CD4-positive, alpha-beta T cell treated with Interleukin-17A for 1 hour (primary cell): ENCODE data around the gene RASA3.
A peak's percentile ranks its signal among the peaks of the same experiment; 100 is the strongest.
"Not testable (repeated sequence)": the region's sequence is repeated elsewhere in the genome, so short reads cannot be mapped to it uniquely, and the experiment has no call there.

Experiments used
- DNase-seq: peaks from one replicate; pipeline ENCODE4 v3.0.0-alpha.2; 2020

RASA3 gene

GRCh38 chr13:114077933-114078325, 54.5 kb downstream of the RASA3 start:
- no peak for DNase-seq

- DNase-seq = no peak
Measured at GRCh38 chr13:114077099-114077932, 55.1 kb downstream of the RASA3 start.

- DNase-seq = no peak
Measured at GRCh38 chr13:114076329-114077090, 55.9 kb downstream of the RASA3 start.

GRCh38 chr13:114075811-114076210, 56.6 kb downstream of the RASA3 start:
- DNase-seq = not testable (repeated sequence)

GRCh38 chr13:114074671-114075315, 57.6 kb downstream of the RASA3 start:
- no peak for DNase-seq

GRCh38 chr13:114073881-114074612, 58.4 kb downstream of the RASA3 start:
- DNase-seq = no peak

GRCh38 chr13:114072421-114072820, 60.0 kb downstream of the RASA3 start:
- no peak for DNase-seq

- no peak for DNase-seq
Measured at GRCh38 chr13:114071991-114072390, 60.4 kb downstream of the RASA3 start.

GRCh38 chr13:114071410-114071809, 61.0 kb downstream of the RASA3 start:
- no peak for DNase-seq

GRCh38 chr13:114070098-114070799, 62.2 kb downstream of the RASA3 start:
- DNase-seq = no peak

GRCh38 chr13:114069376-114070097, 62.9 kb downstream of the RASA3 start:
- DNase-seq = no peak

GRCh38 chr13:114068656-114069318, 63.6 kb downstream of the RASA3 start:
- DNase-seq = no peak

- peak; percentile 44 for DNase-seq
Measured at GRCh38 chr13:114067886-114068651, 64.4 kb downstream of the RASA3 start.

GRCh38 chr13:114067381-114067885, 65.0 kb downstream of the RASA3 start:
- peak; percentile 34 for DNase-seq

GRCh38 chr13:114066956-114067355, 65.5 kb downstream of the RASA3 start:
- no peak for DNase-seq

GRCh38 chr13:114065926-114066774, 66.3 kb downstream of the RASA3 start:
- DNase-seq = peak; percentile 16

- peak; percentile 68 for DNase-seq
Measured at GRCh38 chr13:114065141-114065925, 67.1 kb downstream of the RASA3 start.
